Testis (tissue), 3 donors: ENCODE measurements around the gene IL1RAP. TPM values are rescaled to one million over a fixed set of nuclear protein-coding genes. Genes with fewer than 3 reads are reported as not detected.

Experiments
- DNase-seq: peaks from one replicate; pipeline ENCODE4 v3.0.0-alpha.2; 2019
- H3K27ac ChIP-seq, 2 donors: fragments of 200-600 bp; sonication (generic); one replicate each; pipeline ENCODE4 v1.5.1; 2019
- H3K27me3 ChIP-seq: fragments of 200-600 bp; sonication (generic); one replicate; pipeline ENCODE4 v1.5.1; 2019
- H3K36me3 ChIP-seq: fragments of 200-600 bp; sonication (generic); one replicate; pipeline ENCODE4 v1.5.1; 2017; ENCODE audit warnings: low read depth; ENCODE audit errors: missing control alignments
- H3K4me1 ChIP-seq: fragments of 200-600 bp; sonication (generic); one replicate; pipeline ENCODE4 v1.5.1; 2019
- H3K4me3 ChIP-seq, 2 donors: fragments of 200-600 bp; sonication (generic); one replicate each; pipeline ENCODE4 v1.5.1; 2017 to 2019
- H3K9me3 ChIP-seq: fragments of 200-600 bp; sonication (generic); one replicate; pipeline ENCODE4 v1.5.1; 2017
- POLR2A ChIP-seq: fragments of 450-650 bp; IDR thresholded peaks from one replicate; pipeline ENCODE4 v1.6.1; 2017; ENCODE audit warnings: antibody characterized with exemption, mild to moderate bottlenecking, moderate library complexity
- WGBS, 2 donors: methylation state at CpG; one replicate each; pipeline ENCODE4 v1.1.5; 2018; 5-methylcytosine and 5-hydroxymethylcytosine counted together
- intact Hi-C: fragments of 100-400 bp; cut with DNase I; formaldehyde crosslinking; loops from one replicate; pipeline ENCODE4 v1.15.1; 2023; ENCODE audit warnings: low total_unique reads
- polyA plus RNA-seq: library from polyadenylated mRNA; stranded (reverse); fragments of 350-450 nt; fragmentation: Illumina TruSeq; extraction: RNeasy Lipid Tissue Mini Kit (QIAGEN cat#74804); gene quantifications from one replicate; pipeline ENCODE4 v1.2.3, GENCODE V29; 2014; ENCODE audit warnings: low read depth, low replicate concordance; ENCODE audit not compliant: insufficient read depth
- total RNA-seq, 2 donors: library from RNA; depleted of rRNA; stranded (reverse); fragments of >200 nt; gene quantifications; one replicate each; pipeline ENCODE4 v1.2.3, GENCODE V29; 2016
- TF ChIP-seq, protein P1 (sequence below), 3 experiments: fragments of 450-650 bp in 2 of 3; fragments of 200-600 bp in 1 of 3; sonication (generic) in 1 of 3; IDR thresholded peaks; one replicate each; pipeline ENCODE4 v1.5.1; 2016 to 2019; ENCODE audit warnings: antibody characterized with exemption in 3 of 3, mild to moderate bottlenecking in 2 of 3, moderate library complexity in 1 of 3

IL1RAP gene
- total and polyA plus RNA-seq, 3 donors from 2014 or later: 1.7 to 3.2 (median 2.1) TPM

DNA sequence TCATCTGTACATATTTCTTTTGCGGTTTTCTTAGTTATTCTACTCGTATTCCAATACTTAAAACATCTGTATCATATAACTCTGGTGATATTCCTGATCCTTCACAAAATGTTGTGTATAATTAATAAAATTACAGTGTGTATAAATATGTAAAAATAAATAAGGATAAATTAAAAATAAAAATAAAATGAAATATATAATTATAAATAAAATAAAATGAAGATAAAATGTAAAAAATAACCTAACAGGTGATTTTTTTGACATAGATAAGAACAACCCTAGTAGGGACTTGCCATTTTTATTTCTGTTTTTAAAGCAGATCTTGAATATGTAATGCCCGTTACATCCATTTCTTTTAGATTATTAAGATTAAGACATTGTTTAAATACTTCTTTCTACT, 25.6 kb downstream of the IL1RAP start:
- 95 to 97% methylated on average over 3 of the region's 3 CpGs for WGBS, 2 donors
- H3K4me1 ChIP-seq: no peaks in the 10 kb centered on the region
- no peak overlapping the region for H3K4me3 ChIP-seq
- H3K9me3 ChIP-seq: no peaks in the 10 kb centered on the region
- H3K27ac ChIP-seq: no peak overlapping the region
- no peaks in the 10 kb centered on the region for H3K27me3 ChIP-seq
- no peaks in the 10 kb centered on the region for H3K36me3 ChIP-seq
- TF ChIP-seq, protein P1, sequence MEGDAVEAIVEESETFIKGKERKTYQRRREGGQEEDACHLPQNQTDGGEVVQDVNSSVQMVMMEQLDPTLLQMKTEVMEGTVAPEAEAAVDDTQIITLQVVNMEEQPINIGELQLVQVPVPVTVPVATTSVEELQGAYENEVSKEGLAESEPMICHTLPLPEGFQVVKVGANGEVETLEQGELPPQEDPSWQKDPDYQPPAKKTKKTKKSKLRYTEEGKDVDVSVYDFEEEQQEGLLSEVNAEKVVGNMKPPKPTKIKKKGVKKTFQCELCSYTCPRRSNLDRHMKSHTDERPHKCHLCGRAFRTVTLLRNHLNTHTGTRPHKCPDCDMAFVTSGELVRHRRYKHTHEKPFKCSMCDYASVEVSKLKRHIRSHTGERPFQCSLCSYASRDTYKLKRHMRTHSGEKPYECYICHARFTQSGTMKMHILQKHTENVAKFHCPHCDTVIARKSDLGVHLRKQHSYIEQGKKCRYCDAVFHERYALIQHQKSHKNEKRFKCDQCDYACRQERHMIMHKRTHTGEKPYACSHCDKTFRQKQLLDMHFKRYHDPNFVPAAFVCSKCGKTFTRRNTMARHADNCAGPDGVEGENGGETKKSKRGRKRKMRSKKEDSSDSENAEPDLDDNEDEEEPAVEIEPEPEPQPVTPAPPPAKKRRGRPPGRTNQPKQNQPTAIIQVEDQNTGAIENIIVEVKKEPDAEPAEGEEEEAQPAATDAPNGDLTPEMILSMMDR (IDR thresholded peaks at IDR 0.05): no peak
- no peak for TF ChIP-seq POLR2A
- DNase-seq: no peak
- intact Hi-C loops: no loop called here

DNA sequence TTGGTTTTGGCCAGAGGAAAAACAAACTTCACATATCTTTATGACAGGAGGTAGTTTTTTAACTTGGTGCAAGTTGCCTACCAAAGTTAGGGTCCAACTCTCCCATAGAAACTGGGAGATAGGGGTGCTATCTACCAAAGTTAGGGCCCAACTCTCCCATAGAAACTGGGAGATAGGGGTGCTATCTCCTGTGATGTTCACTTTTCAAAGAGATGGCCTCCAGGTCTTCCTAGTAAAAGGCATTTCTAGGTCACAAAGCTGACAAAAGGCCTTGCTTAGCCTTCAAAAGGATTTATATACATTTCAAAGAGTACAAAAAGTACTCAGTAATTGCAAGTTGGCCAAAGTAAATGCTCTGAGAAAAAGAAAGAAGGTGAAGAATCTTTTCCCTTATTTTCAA, 27.1 kb downstream of the IL1RAP start:
- no peaks in the 10 kb centered on the region for H3K27me3 ChIP-seq
- H3K36me3 ChIP-seq: no peaks in the 10 kb centered on the region
- intact Hi-C loops: no loop called here
- H3K27ac ChIP-seq: no peak overlapping the region
- H3K4me3 ChIP-seq: no peak overlapping the region
- no peaks in the 10 kb centered on the region for H3K4me1 ChIP-seq
- TF ChIP-seq POLR2A: no peak
- TF ChIP-seq, protein P1 (IDR thresholded peaks at IDR 0.05): no peak
- no peak for DNase-seq
- H3K9me3 ChIP-seq: no peaks in the 10 kb centered on the region

DNA sequence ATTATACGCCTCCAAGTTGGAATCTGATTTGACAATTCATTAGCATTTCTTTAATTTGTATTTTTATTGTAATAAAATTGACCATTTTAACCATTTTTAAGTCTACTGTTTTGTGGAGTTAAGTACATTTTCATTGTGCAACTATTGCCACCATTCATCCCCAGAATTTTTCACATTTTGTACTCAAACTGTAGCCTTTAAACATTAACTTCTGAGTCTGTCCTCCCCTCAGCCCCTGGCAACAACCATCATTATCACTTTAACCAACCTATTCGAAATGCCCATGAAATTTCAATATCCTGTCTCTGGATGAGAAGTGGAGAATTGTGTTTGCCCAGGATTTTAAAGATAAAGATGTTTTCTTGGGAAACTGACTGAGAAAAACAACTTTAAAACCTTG, 27.7 kb downstream of the IL1RAP start:
- H3K27me3 ChIP-seq: no peaks in the 10 kb centered on the region

GRCh38 chr3:190542846-190543245, 29.0 kb downstream of the IL1RAP start:
- Histone ChIP-seq H3K27me3 (no peaks in the 10 kb centered on the region), H3K4me3 (no peak overlapping the region), H3K4me1 (no peaks in the 10 kb centered on the region), H3K27ac (no peak overlapping the region), H3K36me3 (no peaks in the 10 kb centered on the region), H3K9me3 (no peaks in the 10 kb centered on the region)
- 55 to 67% methylated on average over 1 of the region's 1 CpG for WGBS, 2 donors
- intact Hi-C loops: no loop called here
- no peak for DNase-seq
- TF ChIP-seq POLR2A: no peak
- TF ChIP-seq, protein P1 (IDR thresholded peaks at IDR 0.05): no peak

More for the DNA sequence above, 27.7 kb downstream of the IL1RAP start:
- Histone ChIP-seq H3K9me3 (no peaks in the 10 kb centered on the region), H3K36me3 (no peaks in the 10 kb centered on the region), H3K27ac (no peak overlapping the region), H3K4me1 (no peaks in the 10 kb centered on the region), H3K4me3 (no peak overlapping the region)
- intact Hi-C loops: no loop called here
- 81 to 82% methylated on average over 2 of the region's 2 CpGs for WGBS, 2 donors
- no peak for DNase-seq
- TF ChIP-seq, protein P1 (IDR thresholded peaks at IDR 0.05): no peak
- no peak for TF ChIP-seq POLR2A

GRCh38 chr3:190543671-190544070, 29.8 kb downstream of the IL1RAP start:
- Histone ChIP-seq H3K27ac (no peak overlapping the region), H3K9me3 (no peaks in the 10 kb centered on the region), H3K36me3 (no peaks in the 10 kb centered on the region), H3K4me1 (no peaks in the 10 kb centered on the region), H3K4me3 (no peak overlapping the region), H3K27me3 (no peaks in the 10 kb centered on the region)
- WGBS, 2 donors: 71 to 81% methylated on average over 4 of the region's 4 CpGs
- intact Hi-C loops: no loop called here
- no peak for TF ChIP-seq POLR2A
- TF ChIP-seq, protein P1 (IDR thresholded peaks at IDR 0.05): no peak
- DNase-seq: no peak
